GM12872 (cell line): Measurements from ENCODE around the gene LIMS2.

Experiments
- CTCF ChIP-seq: IDR thresholded peaks from 3 replicates; pipeline ENCODE4 v1.5.1; 2011; ENCODE audit warnings: low read depth, mild to moderate bottlenecking, low read length, moderate library complexity; ENCODE audit not compliant: insufficient read depth

Gene LIMS2

GRCh38 chr2:127685410-127686080, 10.2 kb upstream of the LIMS2 start:
- no peak for TF ChIP-seq CTCF

GRCh38 chr2:127683757-127684156, 8.4 kb upstream of the LIMS2 start:
- TF ChIP-seq CTCF = no peak

DNA sequence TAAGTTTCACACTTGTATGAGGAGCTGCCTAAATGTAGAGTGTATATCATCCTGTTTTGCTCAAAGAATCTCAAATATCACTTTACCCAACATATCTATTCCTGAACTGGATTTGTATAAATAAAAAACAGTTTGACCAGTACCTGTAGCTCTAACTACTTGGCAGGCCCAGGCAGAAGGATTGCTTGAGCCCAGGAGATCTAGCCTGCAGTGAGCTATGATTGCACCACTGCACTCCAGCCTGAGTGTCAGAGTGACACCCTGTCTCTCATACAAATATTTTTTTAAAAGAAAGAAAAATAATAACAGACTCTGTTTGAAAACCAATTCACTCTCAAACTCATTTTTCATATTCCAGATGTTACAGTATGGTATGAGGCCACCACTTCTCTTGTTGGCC, 7.7 kb upstream of the LIMS2 start:
- TF ChIP-seq CTCF = no peak

GRCh38 chr2:127681976-127682857, 6.9 kb upstream of the LIMS2 start:
- TF ChIP-seq CTCF = no peak

DNA sequence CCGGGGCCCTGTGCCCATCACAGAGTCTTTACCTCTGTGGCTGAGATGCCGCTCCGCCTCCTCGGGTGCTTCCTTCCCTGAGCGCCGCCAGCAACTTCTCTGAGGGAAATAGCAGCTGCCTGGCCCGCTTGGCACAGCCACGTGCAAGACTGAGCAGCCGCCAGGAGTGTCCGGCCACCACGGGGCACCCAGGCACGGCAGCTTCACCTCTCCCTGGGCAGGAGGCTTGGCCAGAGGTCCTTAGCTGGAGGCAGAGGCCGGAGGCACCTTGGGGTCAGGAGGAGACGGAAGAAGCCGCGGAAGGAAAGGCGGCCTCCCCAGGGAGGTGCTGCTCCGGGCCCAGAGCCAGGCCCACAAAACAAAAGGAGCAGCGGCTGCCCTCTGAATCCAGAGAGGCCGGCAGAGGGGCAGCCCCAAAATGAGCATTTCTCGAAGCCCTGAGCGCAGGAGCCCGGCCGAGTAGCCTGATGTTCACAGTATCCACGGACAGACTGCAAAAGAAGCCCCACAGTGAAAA, 6.0 kb upstream of the LIMS2 start:
- no peak for TF ChIP-seq CTCF

DNA sequence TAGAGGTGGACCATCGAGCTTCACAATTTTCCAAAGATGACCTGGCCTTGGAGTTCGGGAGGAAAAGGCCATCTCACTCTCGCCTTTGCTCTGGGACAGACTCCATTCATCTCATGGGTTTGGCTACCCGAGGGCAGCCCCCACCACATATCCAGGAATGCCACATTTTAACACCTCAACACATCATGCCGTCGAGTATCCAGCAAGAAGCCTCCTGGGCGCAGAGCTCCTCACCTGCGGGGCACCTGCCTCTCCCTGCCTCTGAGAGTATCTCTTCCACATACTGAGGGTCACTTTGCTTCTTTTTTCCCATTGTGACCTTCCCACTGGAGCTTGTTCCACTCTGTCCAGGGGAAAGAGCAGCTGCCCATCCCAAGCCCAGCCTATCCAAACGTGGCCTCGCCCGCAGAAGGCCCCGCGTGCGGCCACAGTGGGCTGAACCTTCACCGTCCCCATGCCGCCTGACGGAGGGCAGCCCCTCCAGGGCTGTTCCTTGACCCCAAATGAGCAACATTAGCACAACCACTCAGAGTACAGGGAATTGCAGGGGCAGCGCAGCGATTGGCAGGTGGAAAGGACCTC, 5.5 kb upstream of the LIMS2 start:
- TF ChIP-seq CTCF = no peak

DNA sequence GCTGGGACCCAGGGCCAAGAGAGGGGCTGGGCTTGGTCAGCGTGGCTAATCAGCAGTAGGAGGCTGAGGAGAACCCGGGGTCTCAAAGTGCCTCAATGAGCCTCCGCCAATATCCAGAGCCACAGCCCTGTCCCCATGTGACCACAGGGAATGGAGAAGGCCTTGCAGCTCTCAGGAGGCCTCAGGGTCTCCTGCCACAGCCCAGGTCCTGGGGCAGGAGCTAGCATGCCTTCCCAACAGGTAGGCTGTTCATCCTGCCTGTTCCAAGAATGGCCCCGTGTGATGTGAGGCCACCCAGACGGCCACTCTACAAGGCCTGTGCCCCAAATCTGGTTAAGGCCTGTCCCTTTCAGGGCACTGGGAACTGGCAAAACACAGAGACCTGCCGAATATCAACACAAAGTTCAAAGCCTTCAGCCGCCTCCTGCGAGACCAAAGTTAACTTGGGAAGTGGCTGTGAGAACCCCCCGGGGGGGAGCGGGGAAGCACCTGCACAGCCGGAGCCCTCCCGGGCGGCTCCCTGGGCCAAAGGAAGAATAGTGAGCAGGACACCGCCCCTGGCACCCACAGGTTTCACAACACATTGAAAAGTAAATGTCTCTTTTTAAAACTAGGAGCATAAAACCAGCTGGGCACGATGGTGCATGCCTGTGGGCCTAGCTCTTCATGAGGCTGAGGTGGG, 4.5 kb upstream of the LIMS2 start:
- no peak for TF ChIP-seq CTCF
